Common myeloid progenitor, CD34-positive (primary cell): Measurements from ENCODE around the gene EXOC6.
A peak's percentile ranks its signal among the peaks of the same experiment; 100 is the strongest.
"Not testable (repeated sequence)": the region's sequence is repeated elsewhere in the genome, so short reads cannot be mapped to it uniquely, and the experiment has no call there.

Experiments used
- CTCF ChIA-PET: fragments of 350-600 bp; sonication (Branson Sonifier 250); formaldehyde crosslinking; loops from one replicate; lab custom pipeline; 2021; ENCODE audit warnings: antibody characterized with exemption; lab: Charles Lee
- POLR2A ChIA-PET: fragments of 350-600 bp; sonication (Branson Sonifier 250); formaldehyde crosslinking; loops from one replicate; lab custom pipeline; 2021; ENCODE audit warnings: antibody characterized with exemption; lab: Charles Lee
- DNase-seq, 3 donors: peaks; one replicate each; pipeline versions ENCODE4 v3.0.0 to v3.0.0-alpha.2; 2013
- H3K27ac ChIP-seq, 2 experiments: 1 replicate in 1 of 2; 2 replicates in 1 of 2; pipeline ENCODE4 v1.7.0; 2013; ENCODE audit warnings: inconsistent platforms in 2 of 2, low read length in 2 of 2, mild to moderate bottlenecking in 2 of 2, low read depth in 1 of 2, moderate library complexity in 1 of 2; ENCODE audit not compliant: severe bottlenecking in 2 of 2, insufficient read depth in 1 of 2, poor library complexity in 1 of 2
- H3K27me3 ChIP-seq, 5 experiments: replicated peaks in 2 of 5; 1 replicate in 3 of 5; 2 replicates in 2 of 5; pipeline versions ENCODE4 v1.6.1 to v1.7.0; 2013; ENCODE audit warnings: low read length in 4 of 5, mild to moderate bottlenecking in 2 of 5, moderate library complexity in 2 of 5, inconsistent platforms in 1 of 5; ENCODE audit not compliant: insufficient read depth in 5 of 5, control insufficient read depth in 4 of 5
- H3K36me3 ChIP-seq, 4 experiments: 1 replicate in 2 of 4; 2 replicates in 2 of 4; pipeline versions ENCODE4 v1.6.1 to v1.7.0; 2013; ENCODE audit warnings: low read length in 3 of 4, control low read depth in 1 of 4, mild to moderate bottlenecking in 1 of 4; ENCODE audit not compliant: control insufficient read depth in 4 of 4, insufficient read depth in 4 of 4
- H3K4me1 ChIP-seq, 4 experiments: 1 replicate in 3 of 4; 2 replicates in 1 of 4; pipeline versions ENCODE4 v1.6.1 to v1.7.1; 2013; ENCODE audit warnings: low read length in 3 of 4, mild to moderate bottlenecking in 3 of 4, control low read depth in 1 of 4, inconsistent platforms in 1 of 4, moderate library complexity in 1 of 4; ENCODE audit not compliant: control insufficient read depth in 4 of 4, insufficient read depth in 4 of 4; ENCODE audit errors: control extremely low read depth in 1 of 4
- H3K4me3 ChIP-seq, 7 experiments: 1 replicate in 4 of 7; 2 replicates in 3 of 7; pipeline versions ENCODE4 v1.5.1 to v1.7.0; 2013; ENCODE audit warnings: mild to moderate bottlenecking in 7 of 7, low read length in 6 of 7, moderate library complexity in 6 of 7, inconsistent platforms in 2 of 7, low read depth in 2 of 7, control low read depth in 1 of 7; ENCODE audit not compliant: insufficient read depth in 4 of 7, control insufficient read depth in 1 of 7; ENCODE audit errors: extremely low read depth in 1 of 7
- H3K9me3 ChIP-seq, 5 experiments: 1 replicate in 4 of 5; 2 replicates in 1 of 5; pipeline versions ENCODE4 v1.6.1 to v1.7.1; 2013; ENCODE audit warnings: low read length in 4 of 5, mild to moderate bottlenecking in 2 of 5, inconsistent platforms in 1 of 5, low read depth in 1 of 5, moderate library complexity in 1 of 5; ENCODE audit not compliant: control insufficient read depth in 4 of 5, insufficient read depth in 2 of 5; ENCODE audit errors: control extremely low read depth in 1 of 5
- WGBS: methylation state at CpG from one replicate; pipeline ENCODE4 v1.1.5; 2013; ENCODE audit not compliant: insufficient coverage; 5-methylcytosine and 5-hydroxymethylcytosine counted together

Gene EXOC6

GRCh38 chr10:92969151-92969550 lies 120.8 kb downstream of the EXOC6 start:
- CTCF ChIA-PET, result interaction anchor here (1.5 kb wide), 1 partner anchor 108 kb away, joined by 3 read pairs; no protein-coding TSS in a partner anchor
- Histone ChIP-seq H3K4me1 (no peaks in the 10 kb centered on the region), H3K4me3 (no peak overlapping the region), H3K27ac (no peak overlapping the region), H3K36me3 (peaks cover 3 to 34% (median 13%) of the 10 kb centered on the region in 4 experiments), H3K27me3 (no peaks in the 10 kb centered on the region), H3K9me3 (peaks cover 0 to 10% (median 4%) of the 10 kb centered on the region in 5 experiments)
- 100% methylated on average over 1 of the region's 1 CpG for WGBS
- DNase-seq, result no peak
- POLR2A ChIA-PET, result no interaction called here

GRCh38 chr10:92970301-92971070 lies 122.2 kb downstream of the EXOC6 start:
- DNase-seq, result no peak
- H3K27me3 ChIP-seq, result no peaks in the 10 kb centered on the region
- H3K4me1 ChIP-seq, result no peaks in the 10 kb centered on the region
- H3K27ac ChIP-seq, result no peak overlapping the region
- WGBS, result 100% methylated on average over 1 of the region's 3 CpGs
- ChIA-PET CTCF (interaction anchor here (1.0 to 1.2 kb wide), 3 partner anchors 15 to 37 kb away, joined by 3 to 4 read pairs (median 3); no protein-coding TSS in a partner anchor), POLR2A (no interaction called here)
- H3K4me3 ChIP-seq, result no peak overlapping the region
- peaks cover 3 to 36% (median 13%) of the 10 kb centered on the region in 4 experiments for H3K36me3 ChIP-seq
- H3K9me3 ChIP-seq, result peaks cover 0 to 10% (median 4%) of the 10 kb centered on the region in 5 experiments

GRCh38 chr10:92972066-92972870 lies 123.9 kb downstream of the EXOC6 start:
- Histone ChIP-seq H3K27me3 (no peaks in the 10 kb centered on the region), H3K4me1 (no peaks in the 10 kb centered on the region), H3K9me3 (peaks cover 0 to 10% (median 4%) of the 10 kb centered on the region in 5 experiments), H3K27ac (peak overlapping the region in 1 of 2 experiments; percentile 57), H3K36me3 (peaks cover 3 to 39% (median 13%) of the 10 kb centered on the region in 4 experiments), H3K4me3 (no peak overlapping the region)
- ChIA-PET CTCF (interaction anchor here (0.9 to 1.7 kb wide), 3 partner anchors 12 to 24 kb away, joined by 3 to 4 read pairs (median 3); no protein-coding TSS in a partner anchor), POLR2A (interaction anchor here (0.7 kb wide), 1 partner anchor 30 kb away, joined by 3 read pairs; no protein-coding TSS in a partner anchor)
- peak in 2 of 3 donors; percentile 30 to 59 for DNase-seq
- WGBS, result 93% methylated on average over 2 of the region's 3 CpGs

- ChIA-PET POLR2A (no interaction called here), CTCF (interaction anchor here (0.9 to 1.7 kb wide), 4 partner anchors 8 to 23 kb away, joined by 3 to 4 read pairs (median 4); no protein-coding TSS in a partner anchor)
Measured at GRCh38 chr10:92972886-92973285, 124.6 kb downstream of the EXOC6 start.

GRCh38 chr10:92976278-92976677 lies 128.0 kb downstream of the EXOC6 start:
- H3K4me1 ChIP-seq, H3K4me3 ChIP-seq, CTCF ChIA-PET, H3K27ac ChIP-seq, DNase-seq, H3K27me3 ChIP-seq, POLR2A ChIA-PET: not testable (repeated sequence)
- Histone ChIP-seq H3K9me3 (peaks cover 0 to 10% (median 4%) of the 10 kb centered on the region in 5 experiments), H3K36me3 (peaks cover 3 to 27% (median 11%) of the 10 kb centered on the region in 4 experiments)
- no CpG with 5 or more reads among the region's 5 CpGs for WGBS

More at GRCh38 chr10:92972886-92973285, 124.6 kb downstream of the EXOC6 start:
- no peak overlapping the region for H3K4me3 ChIP-seq
- H3K9me3 ChIP-seq, result peaks cover 0 to 10% (median 4%) of the 10 kb centered on the region in 5 experiments
- H3K27me3 ChIP-seq, result no peaks in the 10 kb centered on the region
- H3K27ac ChIP-seq, result peak overlapping the region in 1 of 2 experiments; percentile 57
- 100% methylated on average over 2 of the region's 2 CpGs for WGBS
- no peaks in the 10 kb centered on the region for H3K4me1 ChIP-seq
- peaks cover 3 to 39% (median 13%) of the 10 kb centered on the region in 4 experiments for H3K36me3 ChIP-seq
- no peak for DNase-seq

GRCh38 chr10:92989250-92989649 lies 140.9 kb downstream of the EXOC6 start:
- Histone ChIP-seq H3K9me3 (no peaks in the 10 kb centered on the region), H3K4me1 (peaks cover 15 to 29% (median 18%) of the 10 kb centered on the region in 4 experiments), H3K4me3 (no peak overlapping the region), H3K27ac (no peak overlapping the region), H3K27me3 (no peaks in the 10 kb centered on the region), H3K36me3 (peaks cover 0 to 2% (median 0%) of the 10 kb centered on the region in 4 experiments)
- ChIA-PET POLR2A (no interaction called here), CTCF (interaction anchor here (1.7 kb wide), 1 partner anchor 51 kb away, joined by 3 read pairs; no protein-coding TSS in a partner anchor)
- WGBS, result no CpG with 5 or more reads among the region's 1 CpG
- DNase-seq, result no peak
